Tibial artery (tissue), 4 donors: ENCODE measurements around the gene TEX2.

Source experiments
- DNase-seq, 2 donors: peaks; one replicate each; pipeline ENCODE4 v3.0.0-alpha.2; 2019
- H3K27ac ChIP-seq, 2 donors: fragments of 200-600 bp; sonication (generic) in 1 of 2; 1 replicate in 1 of 2; 2 replicates in 1 of 2; pipeline ENCODE4 v1.5.1; 2018 to 2019; ENCODE audit warnings: mild to moderate bottlenecking in 1 of 2
- H3K27me3 ChIP-seq, 2 donors: fragments of 200-600 bp; sonication (generic) in 1 of 2; one replicate each; pipeline versions ENCODE4 v1.5.1 to v1.6.0; 2016 to 2019
- H3K36me3 ChIP-seq, 3 donors: fragments of 200-600 bp; sonication (generic) in 2 of 3; one replicate each; pipeline ENCODE4 v1.5.1; 2016 to 2019; ENCODE audit warnings: mild to moderate bottlenecking in 2 of 3
- H3K4me1 ChIP-seq, 4 donors: fragments of 200-600 bp; sonication (generic) in 2 of 4; 1 replicate in 3 of 4; 2 replicates in 1 of 4; pipeline ENCODE4 v1.5.1; 2016 to 2019
- H3K4me3 ChIP-seq, 2 donors: fragments of 200-600 bp; sonication (generic) in 1 of 2; 1 replicate in 1 of 2; 2 replicates in 1 of 2; pipeline ENCODE4 v1.5.1; 2018 to 2019; ENCODE audit warnings: mild to moderate bottlenecking in 2 of 2
- H3K9me3 ChIP-seq, 3 donors: fragments of 200-600 bp; sonication (generic) in 1 of 3; one replicate each; pipeline ENCODE4 v1.5.1; 2016 to 2019
- CTCF ChIP-seq, 2 experiments: fragments of 200-600 bp in 1 of 2; fragments of 450-650 bp in 1 of 2; IDR thresholded peaks; one replicate each; pipeline ENCODE4 v1.5.1; 2017 to 2019; ENCODE audit warnings: antibody characterized with exemption in 2 of 2, mild to moderate bottlenecking in 1 of 2, moderate library complexity in 1 of 2
- intact Hi-C: fragments of 100-400 bp; cut with DNase I; formaldehyde crosslinking; loops from one replicate; pipeline ENCODE4 v1.15.0; 2023; ENCODE audit warnings: low total_unique reads

The TEX2 gene

GRCh38 chr17:64107500-64108236 is 155.4 kb downstream of the TEX2 start:
- no peak for TF ChIP-seq CTCF (IDR thresholded peaks at IDR 0.05)
- intact Hi-C loops: no loop called here
- Histone ChIP-seq H3K9me3 (no peaks in the 10 kb centered on the region), H3K27ac (no peak overlapping the region), H3K4me3 (no peak overlapping the region), H3K4me1 (peaks cover 0 to 20% (median 8%) of the 10 kb centered on the region in 4 donors), H3K36me3 (no peaks in the 10 kb centered on the region), H3K27me3 (no peaks in the 10 kb centered on the region)
- DNase-seq: no peak

- Histone ChIP-seq H3K36me3 (no peaks in the 10 kb centered on the region), H3K27ac (no peak overlapping the region), H3K9me3 (no peaks in the 10 kb centered on the region), H3K4me1 (peaks cover 0 to 20% (median 8%) of the 10 kb centered on the region in 4 donors), H3K27me3 (no peaks in the 10 kb centered on the region), H3K4me3 (no peak overlapping the region)
- TF ChIP-seq CTCF (IDR thresholded peaks at IDR 0.05): no peak
- no peak for DNase-seq
- intact Hi-C loops: no loop called here
Observed at GRCh38 chr17:64106918-64107317, 156.1 kb downstream of the TEX2 start.

GRCh38 chr17:64103391-64104364 is 159.4 kb downstream of the TEX2 start:
- no peak overlapping the region for H3K4me3 ChIP-seq
- no peaks in the 10 kb centered on the region for H3K36me3 ChIP-seq
- DNase-seq: no peak
- TF ChIP-seq CTCF (IDR thresholded peaks at IDR 0.05): no peak
- no peaks in the 10 kb centered on the region for H3K9me3 ChIP-seq
- intact Hi-C loops: no loop called here
- peaks cover 0 to 20% (median 8%) of the 10 kb centered on the region in 4 donors for H3K4me1 ChIP-seq
- no peak overlapping the region for H3K27ac ChIP-seq
- no peaks in the 10 kb centered on the region for H3K27me3 ChIP-seq

- no peak for TF ChIP-seq CTCF (IDR thresholded peaks at IDR 0.05)
- no peak overlapping the region for H3K27ac ChIP-seq
- no peak overlapping the region for H3K4me3 ChIP-seq
- no peaks in the 10 kb centered on the region for H3K9me3 ChIP-seq
- intact Hi-C loops: no loop called here
- H3K27me3 ChIP-seq: no peaks in the 10 kb centered on the region
- no peaks in the 10 kb centered on the region for H3K36me3 ChIP-seq
- DNase-seq: no peak
- peaks cover 0 to 16% (median 6%) of the 10 kb centered on the region in 4 donors for H3K4me1 ChIP-seq
Observed at GRCh38 chr17:64102627-64103390, 160.3 kb downstream of the TEX2 start.

GRCh38 chr17:64099543-64099942 is 163.5 kb downstream of the TEX2 start:
- Histone ChIP-seq H3K27ac (no peak overlapping the region), H3K27me3 (no peaks in the 10 kb centered on the region), H3K36me3 (peaks cover 0 to 10% (median 0%) of the 10 kb centered on the region in 3 donors), H3K4me1 (peaks cover 0 to 17% (median 9%) of the 10 kb centered on the region in 4 donors), H3K4me3 (no peak overlapping the region), H3K9me3 (no peaks in the 10 kb centered on the region)
- DNase-seq: no peak
- no peak for TF ChIP-seq CTCF (IDR thresholded peaks at IDR 0.05)
- intact Hi-C loops: no loop called here
